CD8-positive, alpha-beta memory T cell (primary cell): ENCODE results near the gene MYRIP. TPM values are rescaled to one million over a fixed set of nuclear protein-coding genes. Genes with fewer than 3 reads are reported as not detected.

Experiments
- CTCF ChIA-PET: fragments of 350-600 bp; sonication (Branson Sonifier 250); formaldehyde crosslinking; loops from one replicate; lab custom pipeline; 2021; ENCODE audit warnings: antibody characterized with exemption; lab: Charles Lee
- POLR2A ChIA-PET: fragments of 350-600 bp; sonication (Branson Sonifier 250); formaldehyde crosslinking; loops from one replicate; lab custom pipeline; 2021; ENCODE audit warnings: antibody characterized with exemption; lab: Charles Lee
- DNase-seq, 5 donors: peaks; one replicate each; pipeline versions ENCODE4 v3.0.0 to v3.0.0-alpha.2; 2020 to 2022; ENCODE audit warnings: mixed read lengths in 1 of 5
- H3K27ac ChIP-seq: one replicate; pipeline ENCODE4 v1.7.0; 2013; ENCODE audit warnings: low read depth, mild to moderate bottlenecking, low read length, moderate library complexity
- H3K27me3 ChIP-seq: 2 replicates; pipeline ENCODE4 v1.7.0; 2013; ENCODE audit warnings: low read length, mild to moderate bottlenecking; ENCODE audit not compliant: insufficient read depth, poor library complexity, severe bottlenecking
- H3K36me3 ChIP-seq: 2 replicates; pipeline ENCODE4 v1.7.0; 2013; ENCODE audit warnings: mild to moderate bottlenecking, low read length, moderate library complexity; ENCODE audit not compliant: insufficient read depth
- H3K4me1 ChIP-seq: 2 replicates; pipeline ENCODE4 v1.7.0; 2013; ENCODE audit warnings: mild to moderate bottlenecking, low read length, moderate library complexity; ENCODE audit not compliant: insufficient read depth
- H3K4me3 ChIP-seq: 2 replicates; pipeline ENCODE4 v1.7.0; 2013; ENCODE audit warnings: mild to moderate bottlenecking, low read length
- H3K9me3 ChIP-seq: 2 replicates; pipeline ENCODE4 v1.7.0; 2013; ENCODE audit warnings: mild to moderate bottlenecking, low read length
- H3K27ac Mint-ChIP-seq, 8 donors: one replicate each; pipeline ENCODE4 v1.8.0; 2020 to 2021; ENCODE audit warnings: mixed read lengths in 8 of 8, mild to moderate bottlenecking in 6 of 8, inconsistent platforms in 3 of 8, moderate library complexity in 3 of 8
- H3K27me3 Mint-ChIP-seq, 2 donors: one replicate each; pipeline ENCODE4 v1.8.0; 2020 to 2021; ENCODE audit warnings: mixed read lengths in 2 of 2, mild to moderate bottlenecking in 1 of 2, moderate library complexity in 1 of 2
- H3K36me3 Mint-ChIP-seq, 3 donors: one replicate each; pipeline ENCODE4 v1.8.0; 2020 to 2021; ENCODE audit warnings: mixed read lengths in 3 of 3, inconsistent platforms in 1 of 3, mild to moderate bottlenecking in 1 of 3
- H3K4me1 Mint-ChIP-seq, 3 donors: one replicate each; pipeline ENCODE4 v1.8.0; 2020 to 2021; ENCODE audit warnings: mixed read lengths in 3 of 3, inconsistent platforms in 1 of 3, mild to moderate bottlenecking in 1 of 3
- H3K4me3 Mint-ChIP-seq, 7 donors: one replicate each; pipeline ENCODE4 v1.8.0; 2020 to 2021; ENCODE audit warnings: mixed read lengths in 7 of 7, mild to moderate bottlenecking in 6 of 7, moderate library complexity in 4 of 7, inconsistent platforms in 2 of 7
- H3K9me3 Mint-ChIP-seq, 5 donors: one replicate each; pipeline ENCODE4 v1.8.0; 2020 to 2022; ENCODE audit warnings: mixed read lengths in 5 of 5, mild to moderate bottlenecking in 3 of 5, moderate library complexity in 2 of 5, inconsistent platforms in 1 of 5
- polyA plus RNA-seq: library from polyadenylated mRNA; unstranded; fragments of 300-500 nt; fragmentation: Illumina TruSeq; gene quantifications from one replicate; pipeline ENCODE4 v1.2.3, GENCODE V29; 2021
- total RNA-seq, 2 experiments: library from RNA; stranded (reverse); gene quantifications; one replicate each; pipeline ENCODE4 v1.2.3, GENCODE V29; 2021

The MYRIP gene
- total and polyA plus RNA-seq, 3 experiments from 2014 or later = not detected

GRCh38 chr3:39933986-39934693 is 124.7 kb downstream of the MYRIP start:
- H3K36me3 Mint-ChIP-seq = no peaks in the 10 kb centered on the region
- POLR2A ChIA-PET = no interaction called here
- peaks cover 0 to 6% (median 2%) of the 10 kb centered on the region in 5 donors for H3K9me3 Mint-ChIP-seq

GRCh38 chr3:39934696-39935095 is 125.3 kb downstream of the MYRIP start:
- Histone ChIP-seq H3K4me3 (no peak overlapping the region), H3K36me3 (no peaks in the 10 kb centered on the region), H3K27me3 (no peaks in the 10 kb centered on the region), H3K9me3 (no peaks in the 10 kb centered on the region), H3K27ac (no peak overlapping the region), H3K4me1 (no peaks in the 10 kb centered on the region)
- ChIA-PET POLR2A (no interaction called here), CTCF (no interaction called here)
- H3K36me3 Mint-ChIP-seq = no peaks in the 10 kb centered on the region
- H3K4me3 Mint-ChIP-seq = no peak overlapping the region
- no peak overlapping the region for H3K27ac Mint-ChIP-seq
- no peak for DNase-seq
- no peaks in the 10 kb centered on the region for H3K27me3 Mint-ChIP-seq
- H3K4me1 Mint-ChIP-seq = no peaks in the 10 kb centered on the region
- peaks cover 0 to 6% (median 2%) of the 10 kb centered on the region in 5 donors for H3K9me3 Mint-ChIP-seq

More at GRCh38 chr3:39933986-39934693, 124.7 kb downstream of the MYRIP start:
- Mint-ChIP-seq H3K27ac (no peak overlapping the region), H3K4me3 (no peak overlapping the region), H3K4me1 (no peaks in the 10 kb centered on the region), H3K27me3 (no peaks in the 10 kb centered on the region)
- CTCF ChIA-PET = no interaction called here
- Histone ChIP-seq H3K36me3 (no peaks in the 10 kb centered on the region), H3K4me3 (no peak overlapping the region), H3K27me3 (no peaks in the 10 kb centered on the region), H3K9me3 (no peaks in the 10 kb centered on the region), H3K27ac (no peak overlapping the region), H3K4me1 (no peaks in the 10 kb centered on the region)
- DNase-seq = no peak

- Histone ChIP-seq H3K27me3 (no peaks in the 10 kb centered on the region), H3K4me1 (no peaks in the 10 kb centered on the region), H3K4me3 (no peak overlapping the region), H3K27ac (no peak overlapping the region), H3K9me3 (no peaks in the 10 kb centered on the region), H3K36me3 (no peaks in the 10 kb centered on the region)
- Mint-ChIP-seq H3K4me3 (no peak overlapping the region), H3K4me1 (no peaks in the 10 kb centered on the region), H3K36me3 (no peaks in the 10 kb centered on the region), H3K9me3 (peaks cover 0 to 6% (median 2%) of the 10 kb centered on the region in 5 donors), H3K27me3 (no peaks in the 10 kb centered on the region), H3K27ac (no peak overlapping the region)
- no peak for DNase-seq
- CTCF ChIA-PET = no interaction called here
- POLR2A ChIA-PET = no interaction called here
Measured at GRCh38 chr3:39935261-39935660, 125.9 kb downstream of the MYRIP start.

- H3K36me3 Mint-ChIP-seq = no peaks in the 10 kb centered on the region
- H3K9me3 ChIP-seq = no peaks in the 10 kb centered on the region
- no peaks in the 10 kb centered on the region for H3K27me3 Mint-ChIP-seq
- DNase-seq = no peak
- H3K27me3 ChIP-seq = no peaks in the 10 kb centered on the region
- H3K9me3 Mint-ChIP-seq = peaks cover 0 to 6% (median 2%) of the 10 kb centered on the region in 5 donors
- H3K4me1 ChIP-seq = no peaks in the 10 kb centered on the region
- POLR2A ChIA-PET = no interaction called here
- H3K4me1 Mint-ChIP-seq = no peaks in the 10 kb centered on the region
- H3K4me3 Mint-ChIP-seq = no peak overlapping the region
- no peak overlapping the region for H3K27ac Mint-ChIP-seq
- CTCF ChIA-PET = no interaction called here
- H3K4me3 ChIP-seq = no peak overlapping the region
- no peak overlapping the region for H3K27ac ChIP-seq
- no peaks in the 10 kb centered on the region for H3K36me3 ChIP-seq
Measured at GRCh38 chr3:39936848-39937247, 127.4 kb downstream of the MYRIP start.

- no peak overlapping the region for H3K27ac ChIP-seq
- no peaks in the 10 kb centered on the region for H3K4me1 ChIP-seq
- no peak overlapping the region for H3K4me3 Mint-ChIP-seq
- DNase-seq = no peak
- no peaks in the 10 kb centered on the region for H3K27me3 Mint-ChIP-seq
- no peak overlapping the region for H3K4me3 ChIP-seq
- no peaks in the 10 kb centered on the region for H3K36me3 ChIP-seq
- no peaks in the 10 kb centered on the region for H3K36me3 Mint-ChIP-seq
- ChIA-PET CTCF (no interaction called here), POLR2A (no interaction called here)
- H3K4me1 Mint-ChIP-seq = no peaks in the 10 kb centered on the region
- no peak overlapping the region for H3K27ac Mint-ChIP-seq
- H3K27me3 ChIP-seq = no peaks in the 10 kb centered on the region
- peaks cover 0 to 6% (median 2%) of the 10 kb centered on the region in 5 donors for H3K9me3 Mint-ChIP-seq
- no peaks in the 10 kb centered on the region for H3K9me3 ChIP-seq
Measured at GRCh38 chr3:39937315-39937714, 127.9 kb downstream of the MYRIP start.

GRCh38 chr3:39937874-39938273 is 128.5 kb downstream of the MYRIP start:
- Histone ChIP-seq H3K27ac (no peak overlapping the region), H3K4me3 (no peak overlapping the region), H3K4me1 (no peaks in the 10 kb centered on the region), H3K9me3 (no peaks in the 10 kb centered on the region), H3K36me3 (no peaks in the 10 kb centered on the region), H3K27me3 (no peaks in the 10 kb centered on the region)
- CTCF ChIA-PET = no interaction called here
- no peaks in the 10 kb centered on the region for H3K27me3 Mint-ChIP-seq
- H3K36me3 Mint-ChIP-seq = no peaks in the 10 kb centered on the region
- DNase-seq = no peak
- POLR2A ChIA-PET = no interaction called here
- H3K4me1 Mint-ChIP-seq = no peaks in the 10 kb centered on the region
- H3K9me3 Mint-ChIP-seq = peaks cover 0 to 9% (median 0%) of the 10 kb centered on the region in 5 donors
- no peak overlapping the region for H3K4me3 Mint-ChIP-seq
- no peak overlapping the region for H3K27ac Mint-ChIP-seq

GRCh38 chr3:39941931-39942330 is 132.5 kb downstream of the MYRIP start:
- Histone ChIP-seq H3K27ac (no peak overlapping the region), H3K27me3 (no peaks in the 10 kb centered on the region), H3K9me3 (no peaks in the 10 kb centered on the region), H3K4me1 (no peaks in the 10 kb centered on the region), H3K36me3 (no peaks in the 10 kb centered on the region), H3K4me3 (no peak overlapping the region)
- CTCF ChIA-PET = no interaction called here
- no peak for DNase-seq
- H3K9me3 Mint-ChIP-seq = peaks cover 0 to 5% (median 0%) of the 10 kb centered on the region in 5 donors
- H3K27ac Mint-ChIP-seq = no peak overlapping the region
- H3K4me1 Mint-ChIP-seq = no peaks in the 10 kb centered on the region
- H3K36me3 Mint-ChIP-seq = no peaks in the 10 kb centered on the region
- H3K4me3 Mint-ChIP-seq = no peak overlapping the region
- POLR2A ChIA-PET = no interaction called here
- no peaks in the 10 kb centered on the region for H3K27me3 Mint-ChIP-seq

GRCh38 chr3:39960515-39961191 is 151.2 kb downstream of the MYRIP start:
- ChIA-PET POLR2A (no interaction called here), CTCF (no interaction called here)
- Mint-ChIP-seq H3K4me1 (no peaks in the 10 kb centered on the region), H3K27me3 (no peaks in the 10 kb centered on the region), H3K36me3 (no peaks in the 10 kb centered on the region), H3K27ac (no peak overlapping the region), H3K4me3 (no peak overlapping the region), H3K9me3 (peaks cover 0 to 3% (median 0%) of the 10 kb centered on the region in 5 donors)
- Histone ChIP-seq H3K36me3 (no peaks in the 10 kb centered on the region), H3K9me3 (no peaks in the 10 kb centered on the region), H3K27me3 (no peaks in the 10 kb centered on the region), H3K4me3 (no peak overlapping the region), H3K27ac (no peak overlapping the region), H3K4me1 (no peaks in the 10 kb centered on the region)
- no peak for DNase-seq
